GM12891 (cell line): ENCODE data around the gene PRX.

Experiments
- POLR2A ChIP-seq: IDR thresholded peaks from 2 replicates; pipeline ENCODE4 v1.6.1; 2011; ENCODE audit warnings: low read depth, low read length, control low read depth
- POLR2AphosphoS5 ChIP-seq: IDR thresholded peaks from 2 replicates; pipeline ENCODE4 v1.6.1; 2011; ENCODE audit warnings: low read depth, low read length, control low read depth
- POU2F2 ChIP-seq: IDR thresholded peaks from 2 replicates; pipeline ENCODE4 v1.6.1; 2011; ENCODE audit warnings: low read depth, mild to moderate bottlenecking, control low read depth, low read length, moderate library complexity
- TAF1 ChIP-seq: IDR thresholded peaks from 2 replicates; pipeline ENCODE4 v1.6.1; 2011; ENCODE audit warnings: low read depth, low read length, control low read depth

DNA sequence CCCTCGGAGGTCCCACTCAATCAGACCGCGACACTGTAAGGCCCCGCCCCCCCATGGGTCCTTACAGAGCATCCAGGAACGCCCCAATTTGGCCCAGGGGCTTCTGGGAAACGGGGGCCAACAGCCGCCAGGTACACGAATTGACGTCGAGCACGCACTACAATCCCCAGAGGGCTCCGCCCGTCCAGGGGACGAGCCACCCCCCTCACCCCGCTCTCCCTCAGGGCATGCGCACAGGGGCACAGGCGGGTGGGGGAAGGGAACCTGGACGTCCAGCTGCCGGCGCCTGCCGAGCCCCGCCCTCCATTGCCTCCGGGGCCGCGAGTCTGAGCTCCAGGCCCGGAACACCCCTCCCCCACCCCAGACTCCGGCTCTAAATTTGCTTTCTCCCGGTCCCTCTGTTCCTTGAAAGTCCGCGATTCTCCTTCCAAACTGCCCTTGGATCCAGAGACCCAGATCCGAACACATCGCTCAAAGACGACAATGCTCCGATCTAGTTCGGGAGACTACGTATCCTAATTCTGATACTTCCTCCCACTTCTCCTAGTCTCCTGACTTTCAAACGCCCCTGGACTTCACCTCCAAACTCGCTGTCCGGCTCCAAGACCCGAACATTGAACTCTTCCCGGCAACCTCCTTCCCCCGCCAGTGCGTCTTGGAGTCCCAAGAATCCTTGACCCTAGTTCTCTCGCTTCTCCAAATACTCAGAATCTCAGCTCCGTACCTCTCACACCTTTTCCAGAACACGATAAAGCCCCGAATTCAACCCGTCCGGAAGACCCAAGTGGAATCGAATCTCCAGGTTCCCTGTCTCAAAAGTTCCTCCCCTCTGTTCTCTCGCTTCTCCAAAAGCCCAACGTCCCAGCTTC is 30.2 kb upstream of the PRX start:
- no peak for TF ChIP-seq POLR2A
- peak; percentile 67; the same call in 1 of the 2 replicates for TF ChIP-seq POU2F2
- TF ChIP-seq POLR2AphosphoS5: 0 out of 2 replicates have a peak, but pooled peaks have one; percentile 59
- peak; percentile 25; the same call in 1 of the 2 replicates for TF ChIP-seq TAF1
